Prostate gland (tissue), 2 donors: Measurements from ENCODE around the gene TADA2A.

Source experiments
- CTCF ChIP-seq, 4 experiments: fragments of 200-600 bp in 2 of 4; fragments of 450-650 bp in 2 of 4; sonication (generic) in 2 of 4; IDR thresholded peaks; 1 replicate in 3 of 4; 2 replicates in 1 of 4; pipeline ENCODE4 v1.5.1; 2016 to 2019; ENCODE audit warnings: antibody characterized with exemption in 4 of 4, mild to moderate bottlenecking in 2 of 4, moderate library complexity in 2 of 4
- POLR2A ChIP-seq: fragments of 450-650 bp; IDR thresholded peaks from one replicate; pipeline ENCODE4 v1.6.1; 2016; ENCODE audit warnings: antibody characterized with exemption, mild to moderate bottlenecking

GRCh38 chr17:37430051-37430627 is 23.5 kb downstream of the TADA2A start:
- no peak for TF ChIP-seq CTCF (IDR thresholded peaks at IDR 0.05)
- no peak for TF ChIP-seq POLR2A
